GM18507 (cell line): ENCODE measurements around the gene CPA4.
A peak's percentile ranks its signal among the peaks of the same experiment; 100 is the strongest.

Experiments
- DNase-seq: peaks from one replicate; pipeline ENCODE4 v3.0.0; 2011; ENCODE audit warnings: low read depth; ENCODE audit not compliant: insufficient read length; ENCODE audit errors: extremely low spot score
- FAIRE-seq: peaks from 2 replicates; lab custom pipeline; 2011; peaks lifted over from hg19 to GRCh38; lab: Jason Lieb, UNC

CPA4 gene

GRCh38 chr7:130358471-130358870 is 65.5 kb downstream of the CPA4 start:
- FAIRE-seq (no peak), DNase-seq (no peak)

- FAIRE-seq (no peak), DNase-seq (no peak)
These were observed 66.4 kb downstream of the CPA4 start for GRCh38 chr7:130359276-130359857.

GRCh38 chr7:130360518-130360917 is 67.6 kb downstream of the CPA4 start:
- FAIRE-seq = no peak
- DNase-seq = no peak

GRCh38 chr7:130361681-130362080 is 68.7 kb downstream of the CPA4 start:
- no peak for DNase-seq
- FAIRE-seq = no peak

GRCh38 chr7:130362251-130362816 is 69.4 kb downstream of the CPA4 start:
- FAIRE-seq (no peak), DNase-seq (no peak)

GRCh38 chr7:130363026-130363847 is 70.3 kb downstream of the CPA4 start:
- FAIRE-seq (no peak), DNase-seq (no peak)

- DNase-seq = no peak
- no peak for FAIRE-seq
These were observed 71.5 kb downstream of the CPA4 start for GRCh38 chr7:130364451-130364850.

- no peak for DNase-seq
- no peak for FAIRE-seq
These were observed 72.1 kb downstream of the CPA4 start for GRCh38 chr7:130365088-130365487.

GRCh38 chr7:130365511-130366441 is 72.8 kb downstream of the CPA4 start:
- FAIRE-seq = no peak
- peak; percentile 35 for DNase-seq

GRCh38 chr7:130366564-130366963 is 73.6 kb downstream of the CPA4 start:
- DNase-seq (no peak), FAIRE-seq (no peak)

GRCh38 chr7:130367088-130367755 is 74.3 kb downstream of the CPA4 start:
- no peak for DNase-seq
- FAIRE-seq = no peak

- DNase-seq (no peak), FAIRE-seq (no peak)
These were observed 75.1 kb downstream of the CPA4 start for GRCh38 chr7:130367836-130368746.

- DNase-seq = no peak
These were observed 76.2 kb downstream of the CPA4 start for GRCh38 chr7:130369110-130369711.

GRCh38 chr7:130369831-130370550 is 77.0 kb downstream of the CPA4 start:
- DNase-seq (no peak), FAIRE-seq (no peak)

More at GRCh38 chr7:130369110-130369711, 76.2 kb downstream of the CPA4 start:
- FAIRE-seq = no peak

- no peak for FAIRE-seq
- DNase-seq = no peak
These were observed 78.1 kb downstream of the CPA4 start for GRCh38 chr7:130371046-130371445.

GRCh38 chr7:130372402-130373165 is 79.6 kb downstream of the CPA4 start:
- DNase-seq (no peak), FAIRE-seq (no peak)
